Measurements from ENCODE around the gene CCSAP. TPM values are rescaled to one million over a fixed set of nuclear protein-coding genes. Genes with fewer than 3 reads are reported as not detected.

Gene CCSAP
- total and polyA plus RNA-seq, 10 of the 15 experiments (the other 5 are each of a cell fraction or from before 2014, with no cell fraction given) = 0.75 to 3.4 (median 2.8) TPM

DNA sequence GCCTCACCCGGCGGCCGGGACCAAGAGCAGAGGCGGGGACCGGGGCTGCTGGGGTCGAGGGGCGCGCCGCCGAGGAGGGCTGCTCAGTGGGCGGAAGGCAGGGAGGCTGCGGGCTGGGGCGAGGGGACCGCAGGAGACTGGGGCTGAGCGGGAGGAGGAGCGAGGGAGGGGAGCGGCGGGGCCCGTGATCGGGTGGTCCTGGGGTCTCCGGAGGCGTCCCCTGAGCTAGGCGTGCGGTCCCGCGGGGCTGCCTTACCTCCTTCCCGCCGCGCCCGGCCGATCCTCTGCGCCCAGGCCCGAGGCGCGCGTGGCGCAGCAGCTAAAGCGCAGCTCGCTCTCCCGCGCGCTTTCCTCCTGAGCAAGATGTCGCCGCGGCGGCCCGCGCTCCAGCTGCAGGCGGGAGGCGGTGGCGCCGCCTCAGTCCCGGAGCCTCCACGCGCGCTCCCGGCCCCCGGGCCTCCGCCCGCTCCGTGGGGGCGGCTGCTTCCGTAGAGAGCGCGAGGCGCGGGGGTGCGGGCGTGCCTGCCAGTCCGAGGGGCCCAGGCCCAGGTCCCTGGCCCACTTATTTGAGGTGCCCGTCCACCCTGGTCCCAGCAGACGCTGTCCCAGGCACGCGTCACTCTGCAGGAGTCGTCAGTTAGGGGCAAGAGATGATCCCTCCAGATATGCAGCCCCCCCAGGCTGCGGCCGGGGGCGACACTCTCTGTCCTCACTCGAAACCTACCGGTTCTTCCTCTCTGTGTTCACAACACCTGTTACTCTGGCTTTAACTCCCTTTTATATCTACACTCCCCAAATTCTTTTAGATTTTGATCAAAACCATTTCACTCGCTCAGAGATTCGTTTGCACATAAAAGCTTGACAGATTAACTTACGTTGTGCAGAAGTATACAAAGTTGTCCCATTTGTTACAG, at the start of gene CCSAP (continued):
- TF ChIP-seq, protein P1, sequence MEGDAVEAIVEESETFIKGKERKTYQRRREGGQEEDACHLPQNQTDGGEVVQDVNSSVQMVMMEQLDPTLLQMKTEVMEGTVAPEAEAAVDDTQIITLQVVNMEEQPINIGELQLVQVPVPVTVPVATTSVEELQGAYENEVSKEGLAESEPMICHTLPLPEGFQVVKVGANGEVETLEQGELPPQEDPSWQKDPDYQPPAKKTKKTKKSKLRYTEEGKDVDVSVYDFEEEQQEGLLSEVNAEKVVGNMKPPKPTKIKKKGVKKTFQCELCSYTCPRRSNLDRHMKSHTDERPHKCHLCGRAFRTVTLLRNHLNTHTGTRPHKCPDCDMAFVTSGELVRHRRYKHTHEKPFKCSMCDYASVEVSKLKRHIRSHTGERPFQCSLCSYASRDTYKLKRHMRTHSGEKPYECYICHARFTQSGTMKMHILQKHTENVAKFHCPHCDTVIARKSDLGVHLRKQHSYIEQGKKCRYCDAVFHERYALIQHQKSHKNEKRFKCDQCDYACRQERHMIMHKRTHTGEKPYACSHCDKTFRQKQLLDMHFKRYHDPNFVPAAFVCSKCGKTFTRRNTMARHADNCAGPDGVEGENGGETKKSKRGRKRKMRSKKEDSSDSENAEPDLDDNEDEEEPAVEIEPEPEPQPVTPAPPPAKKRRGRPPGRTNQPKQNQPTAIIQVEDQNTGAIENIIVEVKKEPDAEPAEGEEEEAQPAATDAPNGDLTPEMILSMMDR (IDR thresholded peaks at IDR 0.05 in 2 of 3, conservative IDR thresholded peaks at IDR 0.05 in 1 of 3; ENCODE audit: control insufficient read depth in 2 of 3, extremely low read depth in 1 of 3, insufficient read depth in 1 of 3, low read depth in 3 of 3, low read length in 3 of 3) = no peak
- TF ChIP-seq FOXM1 (IDR thresholded peaks at IDR 0.05; ENCODE audit: low read depth, low read length) (no peak), NFIC (IDR thresholded peaks at IDR 0.05; ENCODE audit: low read depth, low read length) (no peak), FOS (IDR thresholded peaks at IDR 0.05; ENCODE audit: borderline replicate concordance, extremely low read depth, insufficient read length) (no peak), IRF4 (IDR thresholded peaks at IDR 0.05; ENCODE audit: low read depth, low read length) (no peak), DPF2 (IDR thresholded peaks at IDR 0.05) (peak; percentile 71), BACH1 (IDR thresholded peaks at IDR 0.05; ENCODE audit: borderline replicate concordance) (peak; percentile 84; the same call in 1 of the 2 replicates), IKZF1 (conservative IDR thresholded peaks at IDR 0.05) (peak; percentile 64), JUNB (IDR thresholded peaks at IDR 0.05) (no peak), SREBF1 (IDR thresholded peaks at IDR 0.05; ENCODE audit: low read length) (no peak), CHD4 (IDR thresholded peaks at IDR 0.05) (no peak), LARP7 (IDR thresholded peaks at IDR 0.05) (peak; percentile 79; the same call in 1 of the 2 replicates), POLR2A (IDR thresholded peaks at IDR 0.05; ENCODE audit: low read depth, low read length) (peak; percentile 83), RAD51 (IDR thresholded peaks at IDR 0.05) (no peak), RAD21 (IDR thresholded peaks at IDR 0.05; ENCODE audit: insufficient read depth, low read depth, low read length) (0 out of 2 replicates have a peak, but pooled peaks have one; percentile 0), HDAC6 (IDR thresholded peaks at IDR 0.05; ENCODE audit: unreplicated experiment) (no peak), NFYB (IDR thresholded peaks at IDR 0.05; ENCODE audit: insufficient read depth, low read depth, low read length) (no peak), RB1 (IDR thresholded peaks at IDR 0.05; ENCODE audit: borderline replicate concordance) (peak; percentile 89; the same call in 1 of the 2 replicates), ZNF274 (IDR thresholded peaks at IDR 0.05; ENCODE audit: insufficient read depth, insufficient read length) (no peak), MXI1 (IDR thresholded peaks at IDR 0.05; ENCODE audit: low read depth, low read length) (0 out of 2 replicates have a peak, but pooled peaks have one; percentile 8)
- TF ChIP-seq, protein P2, sequence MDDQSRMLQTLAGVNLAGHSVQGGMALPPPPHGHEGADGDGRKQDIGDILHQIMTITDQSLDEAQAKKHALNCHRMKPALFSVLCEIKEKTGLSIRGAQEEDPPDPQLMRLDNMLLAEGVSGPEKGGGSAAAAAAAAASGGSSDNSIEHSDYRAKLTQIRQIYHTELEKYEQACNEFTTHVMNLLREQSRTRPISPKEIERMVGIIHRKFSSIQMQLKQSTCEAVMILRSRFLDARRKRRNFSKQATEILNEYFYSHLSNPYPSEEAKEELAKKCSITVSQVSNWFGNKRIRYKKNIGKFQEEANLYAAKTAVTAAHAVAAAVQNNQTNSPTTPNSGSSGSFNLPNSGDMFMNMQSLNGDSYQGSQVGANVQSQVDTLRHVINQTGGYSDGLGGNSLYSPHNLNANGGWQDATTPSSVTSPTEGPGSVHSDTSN (IDR thresholded peaks at IDR 0.05; ENCODE audit: insufficient replicate concordance, low read depth, low read length) = no peak
- TF ChIP-seq, protein P3, sequence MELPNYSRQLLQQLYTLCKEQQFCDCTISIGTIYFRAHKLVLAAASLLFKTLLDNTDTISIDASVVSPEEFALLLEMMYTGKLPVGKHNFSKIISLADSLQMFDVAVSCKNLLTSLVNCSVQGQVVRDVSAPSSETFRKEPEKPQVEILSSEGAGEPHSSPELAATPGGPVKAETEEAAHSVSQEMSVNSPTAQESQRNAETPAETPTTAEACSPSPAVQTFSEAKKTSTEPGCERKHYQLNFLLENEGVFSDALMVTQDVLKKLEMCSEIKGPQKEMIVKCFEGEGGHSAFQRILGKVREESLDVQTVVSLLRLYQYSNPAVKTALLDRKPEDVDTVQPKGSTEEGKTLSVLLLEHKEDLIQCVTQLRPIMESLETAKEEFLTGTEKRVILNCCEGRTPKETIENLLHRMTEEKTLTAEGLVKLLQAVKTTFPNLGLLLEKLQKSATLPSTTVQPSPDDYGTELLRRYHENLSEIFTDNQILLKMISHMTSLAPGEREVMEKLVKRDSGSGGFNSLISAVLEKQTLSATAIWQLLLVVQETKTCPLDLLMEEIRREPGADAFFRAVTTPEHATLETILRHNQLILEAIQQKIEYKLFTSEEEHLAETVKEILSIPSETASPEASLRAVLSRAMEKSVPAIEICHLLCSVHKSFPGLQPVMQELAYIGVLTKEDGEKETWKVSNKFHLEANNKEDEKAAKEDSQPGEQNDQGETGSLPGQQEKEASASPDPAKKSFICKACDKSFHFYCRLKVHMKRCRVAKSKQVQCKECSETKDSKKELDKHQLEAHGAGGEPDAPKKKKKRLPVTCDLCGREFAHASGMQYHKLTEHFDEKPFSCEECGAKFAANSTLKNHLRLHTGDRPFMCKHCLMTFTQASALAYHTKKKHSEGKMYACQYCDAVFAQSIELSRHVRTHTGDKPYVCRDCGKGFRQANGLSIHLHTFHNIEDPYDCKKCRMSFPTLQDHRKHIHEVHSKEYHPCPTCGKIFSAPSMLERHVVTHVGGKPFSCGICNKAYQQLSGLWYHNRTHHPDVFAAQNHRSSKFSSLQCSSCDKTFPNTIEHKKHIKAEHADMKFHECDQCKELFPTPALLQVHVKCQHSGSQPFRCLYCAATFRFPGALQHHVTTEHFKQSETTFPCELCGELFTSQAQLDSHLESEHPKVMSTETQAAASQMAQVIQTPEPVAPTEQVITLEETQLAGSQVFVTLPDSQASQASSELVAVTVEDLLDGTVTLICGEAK (IDR thresholded peaks at IDR 0.05; ENCODE audit: borderline replicate concordance) = no peak
- TF ChIP-seq, protein P4, sequence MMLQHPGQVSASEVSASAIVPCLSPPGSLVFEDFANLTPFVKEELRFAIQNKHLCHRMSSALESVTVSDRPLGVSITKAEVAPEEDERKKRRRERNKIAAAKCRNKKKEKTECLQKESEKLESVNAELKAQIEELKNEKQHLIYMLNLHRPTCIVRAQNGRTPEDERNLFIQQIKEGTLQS (IDR thresholded peaks at IDR 0.05; ENCODE audit: borderline replicate concordance, extremely low read depth, low read depth, low read length) = no peak

Measured in GM12878 (cell line).